GM19023 (cell line): Measurements from ENCODE around the gene CAMKV.
"Not testable (repeated sequence)": the region's sequence is repeated elsewhere in the genome, so short reads cannot be mapped to it uniquely, and the experiment has no call there.

Experiments used
- ATAC-seq: cut with Tn5 transposase; IDR thresholded peaks from one replicate; pipeline ENCODE4 v1.9.1; 2021; ENCODE audit warnings: mild to moderate bottlenecking, moderate library complexity; ENCODE audit not compliant: unreplicated experiment

The CAMKV gene

DNA sequence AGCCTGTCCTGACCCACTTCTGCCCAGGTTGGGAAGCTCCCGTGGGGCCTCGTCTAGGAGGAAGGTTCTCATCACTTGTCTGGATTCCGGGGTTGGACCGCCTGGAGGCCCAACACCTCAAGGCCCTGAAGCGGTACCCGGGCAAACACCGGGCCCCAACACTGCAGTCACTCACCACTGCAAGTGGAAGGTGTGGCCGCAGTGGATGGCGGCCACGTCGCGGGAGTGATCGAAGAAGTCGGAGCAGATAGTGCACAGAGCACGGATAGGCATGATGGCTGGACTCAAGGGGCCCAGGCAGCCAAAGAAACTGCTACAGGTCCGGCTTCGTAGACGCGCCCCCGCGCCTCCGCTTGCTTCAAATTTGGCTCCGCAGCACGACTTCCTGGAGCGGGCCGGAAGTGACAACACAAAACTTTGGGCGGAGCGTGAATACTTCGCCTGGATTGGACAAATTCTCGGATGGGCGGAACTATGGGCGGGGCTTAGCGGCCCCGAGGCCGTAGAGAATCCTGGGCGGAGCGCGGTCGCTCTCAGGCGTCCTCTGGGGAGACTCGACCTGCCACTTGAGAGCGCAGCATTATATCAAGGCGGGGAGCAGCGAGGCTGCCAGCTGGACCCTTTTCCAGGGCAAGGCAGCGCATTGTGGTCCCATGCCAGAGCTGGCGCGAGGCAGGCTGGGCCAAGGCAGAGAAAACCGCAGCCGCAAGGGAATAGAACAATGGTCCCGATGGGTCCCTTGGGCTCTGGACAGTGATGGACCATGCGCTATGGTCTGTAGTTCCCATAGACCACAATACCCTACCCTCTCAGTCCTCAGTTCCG lies 13.3 kb downstream of the CAMKV start, which contains the start of gene TRAIP:
Gene TRAIP, minus strand, starts transcription at position 384 of the 825 bp plus-strand sequence. Its CDS starts 111 bp downstream, at position 273.
- ATAC-seq: peak; percentile 97

DNA sequence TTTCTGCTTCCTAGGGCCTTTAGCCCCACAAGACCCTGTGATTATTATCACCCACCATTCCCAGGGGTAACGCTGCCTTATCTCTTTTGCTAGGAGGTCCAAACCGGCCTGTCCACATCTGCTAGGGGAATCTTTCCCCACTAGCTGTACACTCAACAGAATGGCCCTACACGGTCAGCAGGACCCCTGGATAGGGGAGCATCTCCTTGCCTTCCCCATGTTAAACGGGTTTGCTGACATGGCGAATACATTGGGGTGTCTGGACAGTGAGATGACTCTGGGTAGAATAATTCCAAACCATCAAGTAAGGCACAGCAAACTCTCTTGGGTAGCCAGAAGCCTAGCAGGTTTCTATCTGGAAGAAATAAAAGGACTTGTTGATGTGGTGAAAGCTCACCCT lies 14.0 kb downstream of the CAMKV start:
- ATAC-seq: no peak

DNA sequence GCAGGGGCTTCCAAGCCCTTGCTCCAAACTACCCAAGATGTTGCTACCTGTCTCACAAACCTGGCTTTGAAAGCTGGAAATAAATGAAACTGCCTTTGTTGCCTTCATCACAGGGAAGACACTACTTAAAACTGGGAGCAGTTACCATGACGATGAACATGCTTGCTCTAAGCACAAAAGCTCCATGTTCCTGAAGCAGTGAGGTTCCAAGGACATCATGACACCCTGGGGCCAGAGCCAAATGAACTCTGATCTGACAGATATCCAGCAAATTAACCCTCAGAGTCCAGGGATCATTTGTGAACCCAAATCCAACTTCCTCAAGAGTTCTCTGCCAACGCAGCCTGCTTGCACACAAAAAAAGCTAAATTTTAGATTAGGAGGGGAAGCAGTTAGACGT lies 24.0 kb downstream of the CAMKV start:
- no peak for ATAC-seq

DNA sequence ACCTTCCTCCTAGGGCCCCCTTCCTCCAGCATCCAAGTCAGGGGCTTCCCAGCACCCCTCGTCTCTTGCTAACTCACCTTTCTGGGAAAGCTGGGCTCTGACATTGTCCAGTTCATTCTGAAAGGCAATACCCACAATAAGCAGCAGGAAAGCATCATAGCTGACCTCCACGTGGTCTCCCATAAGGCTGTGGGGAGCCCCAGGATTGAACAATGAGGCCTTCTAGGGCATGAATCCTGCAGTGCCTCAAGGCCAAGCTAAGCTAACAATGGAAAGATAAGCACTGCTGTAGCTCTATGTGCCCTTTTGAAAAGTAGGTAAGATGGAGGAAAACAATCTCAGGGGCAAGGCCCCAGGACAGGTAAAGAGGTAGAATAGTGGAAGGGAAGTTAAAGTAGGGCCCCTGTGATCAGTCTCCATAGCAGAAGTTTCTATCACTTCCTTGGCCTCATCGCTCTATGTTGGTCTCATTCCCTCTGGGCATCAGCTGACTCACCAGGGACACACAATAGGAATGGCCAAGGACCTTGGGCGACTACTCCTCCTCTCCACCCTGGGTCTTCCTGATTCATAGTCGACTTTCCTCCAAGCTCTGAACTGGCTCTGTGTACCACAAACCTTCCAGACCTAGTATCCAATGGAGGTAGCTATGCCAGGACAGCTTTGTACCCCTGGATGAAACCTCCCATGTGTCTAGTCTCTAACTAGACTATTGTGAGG lies 25.1 kb downstream of the CAMKV start:
- no peak for ATAC-seq

DNA sequence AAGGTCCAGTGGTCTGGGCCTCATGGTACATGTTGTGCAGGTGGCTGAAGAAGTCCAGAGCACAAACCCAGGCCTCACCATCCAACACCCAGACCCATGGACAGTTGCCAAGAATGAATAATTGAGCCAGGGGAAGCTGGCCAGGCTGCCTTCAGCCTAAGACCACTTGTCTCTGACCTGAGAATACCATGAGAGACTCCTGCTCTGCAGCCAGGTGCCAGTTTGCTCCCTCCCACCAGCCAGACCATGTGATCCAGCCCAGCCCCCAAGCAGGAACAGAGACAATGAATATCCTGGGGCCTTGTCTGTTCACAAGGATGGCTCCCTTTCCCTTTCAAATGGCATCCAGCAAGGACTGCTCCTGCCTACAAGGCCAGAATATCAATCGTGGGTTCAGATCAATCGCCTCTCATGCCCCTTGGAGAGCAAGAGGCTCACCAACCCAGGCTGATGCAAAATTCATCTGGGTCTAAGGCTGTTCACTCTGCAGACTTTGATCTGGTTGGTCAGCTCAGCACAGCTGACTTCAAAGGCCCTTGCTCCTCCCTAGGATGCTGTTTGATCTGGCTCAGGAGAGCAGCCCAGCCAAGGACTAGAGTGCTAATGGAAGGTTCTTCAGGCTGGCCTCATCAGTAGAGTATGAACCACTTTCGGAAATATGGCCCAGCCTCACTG lies 26.7 kb downstream of the CAMKV start:
- no peak for ATAC-seq

DNA sequence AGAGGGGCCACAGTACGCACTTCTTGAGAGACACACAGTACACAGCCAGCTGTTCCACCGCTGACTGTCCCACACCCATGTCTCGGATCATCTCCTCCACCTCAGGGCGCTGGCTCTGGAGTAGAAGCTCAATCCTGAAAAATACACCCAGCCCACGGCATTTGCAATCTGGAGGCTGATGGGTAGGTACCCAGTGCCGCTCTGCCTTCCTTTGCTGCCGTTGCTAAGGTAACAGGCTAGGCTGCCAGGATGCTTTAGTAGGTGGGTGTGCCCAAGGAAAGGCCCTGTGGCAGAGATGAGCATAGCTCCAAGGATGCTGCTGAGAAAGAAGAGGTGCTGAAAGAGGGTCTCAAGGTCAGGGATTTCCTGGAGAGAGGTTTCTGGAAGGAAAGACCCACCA lies 27.9 kb downstream of the CAMKV start:
- no peak for ATAC-seq

DNA sequence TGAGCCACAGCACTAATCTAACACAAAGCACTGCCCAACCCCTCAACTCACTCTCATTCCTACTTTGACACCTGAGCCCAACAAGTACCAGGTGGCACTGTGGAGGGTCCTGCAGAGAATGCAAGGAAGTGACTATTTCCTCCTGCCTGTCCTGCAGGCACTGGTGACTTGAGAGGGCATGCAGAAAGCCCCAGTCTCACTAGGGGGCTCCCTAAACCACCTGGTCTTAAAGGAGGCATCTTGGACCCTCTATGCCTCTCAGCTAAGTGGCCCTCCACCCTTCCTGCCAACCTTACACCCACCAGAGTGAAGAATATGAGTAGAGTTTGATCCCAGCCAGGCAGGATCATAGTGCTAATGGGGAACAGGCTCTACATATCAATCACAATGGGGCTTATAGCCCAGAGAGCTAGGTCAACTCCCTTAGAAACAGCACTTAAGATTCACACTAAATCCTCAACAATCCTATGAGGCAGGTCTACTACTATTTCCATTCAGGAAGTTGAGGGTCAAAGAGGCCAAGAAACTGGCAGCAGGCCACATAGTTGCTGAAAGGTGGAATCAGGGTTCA lies 28.5 kb downstream of the CAMKV start:
- ATAC-seq: no peak

DNA sequence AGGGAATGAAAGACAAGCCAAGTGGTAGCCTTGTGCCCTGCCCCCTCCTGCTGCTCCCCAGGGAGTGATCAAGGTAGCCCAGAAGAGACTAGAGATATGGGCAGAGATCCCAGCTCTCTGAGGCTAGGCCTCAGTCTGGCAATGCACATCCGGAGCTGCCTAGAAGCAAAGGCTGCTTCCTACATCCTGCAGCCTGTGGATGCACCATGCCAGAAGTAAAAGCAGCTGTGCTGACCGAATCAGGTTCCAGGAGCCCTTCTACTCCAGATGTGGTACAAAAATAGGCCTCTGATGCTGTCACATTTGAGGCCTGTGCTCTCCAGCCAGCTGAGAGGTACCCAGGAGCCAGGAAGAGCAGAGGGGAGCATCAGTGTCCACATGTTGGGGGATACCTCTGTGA lies 29.3 kb downstream of the CAMKV start:
- no peak for ATAC-seq

DNA sequence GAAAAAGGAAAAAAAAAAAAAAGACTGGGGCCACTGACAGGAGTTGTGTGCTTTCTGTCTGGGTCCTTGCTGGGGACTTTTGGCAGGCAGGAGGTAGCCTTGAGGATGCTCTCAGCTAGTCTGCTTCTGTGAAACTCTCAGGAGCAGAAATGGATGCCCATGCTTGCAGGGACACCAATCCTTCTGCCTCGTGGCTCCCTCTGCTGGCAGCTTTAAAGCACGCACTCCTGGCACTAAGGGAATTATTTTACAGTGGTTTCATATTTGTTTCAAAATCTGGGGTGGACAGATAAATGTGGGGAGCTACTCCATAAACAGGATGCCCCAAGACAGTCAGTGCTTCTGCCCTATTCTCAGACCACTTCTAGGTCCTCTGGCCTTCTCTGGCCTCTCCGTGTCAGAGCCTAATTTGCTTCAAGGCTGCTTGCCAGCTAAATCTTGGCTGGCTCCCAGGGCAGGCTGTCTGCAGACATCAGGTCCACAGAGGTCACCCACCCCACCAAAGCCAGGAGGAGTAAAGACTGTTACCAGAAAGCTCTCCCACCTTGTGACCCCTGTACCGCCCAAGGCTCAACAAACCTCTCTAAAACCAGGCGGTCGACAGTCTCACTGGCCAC lies 30.4 kb downstream of the CAMKV start:
- no peak for ATAC-seq

DNA sequence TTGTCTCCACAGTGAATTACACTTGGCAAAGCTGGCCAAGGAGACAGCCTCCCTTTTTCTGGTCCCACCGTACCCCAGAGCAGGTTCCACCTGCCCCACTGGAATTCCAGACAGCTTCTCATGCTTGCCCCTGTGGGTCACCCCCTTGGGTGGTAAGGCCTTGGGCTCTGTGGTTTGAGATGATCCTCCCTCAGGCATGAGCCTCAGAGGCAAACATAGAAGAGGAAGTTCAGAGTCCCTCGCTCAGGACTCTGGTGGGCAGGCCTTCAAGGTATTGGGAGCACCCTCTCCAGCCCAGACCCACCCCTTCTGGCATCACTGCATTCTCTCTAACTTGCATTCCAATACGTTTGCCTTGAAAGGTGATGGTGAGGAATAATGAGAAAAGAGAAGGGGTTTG lies 38.4 kb downstream of the CAMKV start:
- no peak for ATAC-seq

DNA sequence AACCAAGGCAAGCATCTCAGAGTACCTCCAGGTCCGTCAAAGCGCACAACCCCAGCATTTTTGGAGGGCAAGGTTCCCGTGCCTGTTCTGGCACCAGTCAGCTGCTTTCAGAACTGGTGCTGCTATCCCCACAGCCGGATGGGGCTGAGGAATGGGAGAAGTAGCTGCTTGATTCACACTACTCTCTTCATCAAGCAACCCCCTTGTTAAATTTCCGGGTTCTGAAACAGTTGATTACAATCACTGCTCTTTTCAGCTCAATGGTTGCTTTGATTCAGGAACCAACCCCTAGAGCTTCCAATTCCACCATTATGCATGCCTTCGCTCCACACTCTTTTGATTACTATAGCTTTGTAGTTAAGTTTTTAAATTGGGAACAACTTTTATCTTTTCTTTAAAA lies 43.7 kb downstream of the CAMKV start:
- no peak for ATAC-seq

DNA sequence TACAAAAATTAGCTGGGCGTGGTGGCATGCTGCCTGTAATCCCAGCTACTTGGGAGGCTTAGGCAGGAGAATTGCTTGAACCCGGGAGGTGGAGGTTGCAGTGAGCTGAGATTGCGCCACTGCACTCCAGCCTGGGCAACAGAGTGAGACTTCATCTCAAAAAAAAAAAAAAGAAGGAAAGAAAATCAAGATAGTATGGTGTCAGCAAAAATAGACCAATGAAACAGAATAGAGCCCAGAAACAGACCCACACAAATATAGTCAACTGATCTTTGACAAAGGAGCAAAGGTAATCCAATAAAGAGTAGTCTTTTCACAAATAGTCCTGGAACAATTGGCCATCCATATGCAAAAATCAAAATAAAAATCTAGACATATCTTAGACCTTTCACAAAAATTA lies 46.6 kb downstream of the CAMKV start:
- ATAC-seq: not testable (repeated sequence)

DNA sequence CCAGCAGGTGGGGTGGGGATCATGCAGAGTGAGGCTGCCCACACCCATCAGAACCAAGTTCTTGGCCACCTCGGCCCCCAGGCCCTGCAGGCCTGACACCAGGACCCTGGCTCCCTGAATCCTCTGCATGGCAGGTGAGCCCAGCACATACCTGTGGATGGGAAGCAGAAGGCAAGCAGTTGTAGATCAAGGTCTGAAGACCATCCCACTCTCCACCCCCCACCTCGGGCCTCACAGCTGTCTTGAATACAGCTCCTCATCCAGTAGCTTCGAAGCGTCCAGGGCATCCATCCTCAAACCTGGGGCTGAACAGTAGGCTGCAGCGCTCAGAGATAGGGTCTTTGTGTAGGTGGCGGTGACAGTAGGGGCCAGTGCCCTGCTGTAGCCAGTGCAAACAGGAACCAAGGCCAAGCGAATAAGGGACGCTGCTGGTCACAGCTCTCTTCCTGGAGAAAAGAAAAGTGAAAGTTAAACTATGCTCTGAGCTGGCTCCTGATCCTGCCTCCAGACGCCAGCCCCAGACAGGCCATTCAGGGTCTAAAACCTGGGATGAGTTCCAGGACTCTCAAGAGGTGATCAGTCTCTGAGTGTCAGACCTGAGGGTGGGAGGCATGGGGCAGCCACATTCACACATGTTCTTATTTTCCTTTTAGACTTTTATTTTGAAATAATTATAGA lies 56.1 kb downstream of the CAMKV start, which contains the start of gene UBA7:
Gene UBA7, minus strand, starts transcription at position 457 of the 678 bp plus-strand sequence. Its CDS starts 166 bp downstream, at position 291.
- no peak for ATAC-seq

DNA sequence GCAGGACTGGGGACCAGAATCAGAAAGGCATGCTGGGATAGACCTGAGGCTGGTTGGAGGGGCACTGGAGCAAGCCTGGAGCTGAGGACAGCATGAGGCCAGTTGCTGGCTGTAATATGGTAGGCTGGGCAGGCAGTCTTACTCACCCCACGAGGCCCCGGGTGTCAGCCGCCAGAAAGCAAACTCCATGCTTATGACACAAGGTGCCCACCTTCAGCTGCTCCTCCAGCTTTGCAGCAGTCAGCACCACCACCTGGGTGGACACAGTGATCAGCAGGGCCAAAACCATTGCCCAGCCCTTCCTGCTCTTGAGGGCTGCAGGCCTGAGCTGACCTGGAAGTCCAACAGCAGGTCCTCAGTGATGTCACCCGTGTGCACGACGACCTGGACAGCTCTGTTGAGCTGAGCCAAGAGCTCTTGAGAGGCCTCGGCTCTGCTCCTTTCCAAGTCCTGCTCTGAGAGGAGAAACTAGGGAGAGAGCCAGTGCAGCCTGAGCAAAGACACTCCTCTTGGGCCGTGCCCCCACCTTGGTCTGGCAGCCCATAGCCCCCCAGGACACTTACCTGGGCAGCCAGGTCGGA lies 56.7 kb downstream of the CAMKV start:
- no peak for ATAC-seq
